HUES48 (cell line): ENCODE results near the gene MTHFSD.

Source experiments
- H3K27ac ChIP-seq: one replicate; pipeline ENCODE4 v1.7.0; 2013; ENCODE audit warnings: low read depth, low read length, inconsistent platforms
- H3K27me3 ChIP-seq: 2 replicates; pipeline ENCODE4 v1.6.1; 2013; ENCODE audit warnings: mild to moderate bottlenecking, low read length; ENCODE audit not compliant: control insufficient read depth, insufficient read depth
- H3K36me3 ChIP-seq: 2 replicates; pipeline ENCODE4 v1.6.1; 2013; ENCODE audit warnings: low read length; ENCODE audit not compliant: control insufficient read depth, insufficient read depth
- H3K4me1 ChIP-seq: 2 replicates; pipeline ENCODE4 v1.6.1; 2013; ENCODE audit warnings: mild to moderate bottlenecking, low read length; ENCODE audit not compliant: control insufficient read depth, insufficient read depth
- H3K4me3 ChIP-seq: 2 replicates; pipeline ENCODE4 v1.5.1; 2013; ENCODE audit warnings: mild to moderate bottlenecking, low read depth, low read length
- H3K9ac ChIP-seq: 2 replicates; pipeline ENCODE4 v1.6.1; 2013; ENCODE audit warnings: mild to moderate bottlenecking, low read depth, low read length, moderate library complexity
- H3K9me3 ChIP-seq: 2 replicates; pipeline ENCODE4 v1.6.1; 2013; ENCODE audit warnings: low read length; ENCODE audit not compliant: control insufficient read depth, insufficient read depth

MTHFSD gene

GRCh38 chr16:86580063-86580790 is 25.2 kb upstream of the MTHFSD start:
- peaks cover 90% of the 10 kb centered on the region for H3K27me3 ChIP-seq
- H3K27ac ChIP-seq: no peak overlapping the region
- H3K9ac ChIP-seq: no peak overlapping the region
- H3K4me3 ChIP-seq: peak overlapping the region; percentile 54; the same call in 1 of the 2 replicates
- H3K9me3 ChIP-seq: no peaks in the 10 kb centered on the region
- no peaks in the 10 kb centered on the region for H3K36me3 ChIP-seq
- peaks cover 27% of the 10 kb centered on the region for H3K4me1 ChIP-seq

GRCh38 chr16:86579268-86580062 is 24.4 kb upstream of the MTHFSD start:
- H3K27me3 ChIP-seq: peaks cover 94% of the 10 kb centered on the region
- H3K27ac ChIP-seq: no peak overlapping the region
- H3K4me1 ChIP-seq: peaks cover 30% of the 10 kb centered on the region
- H3K9me3 ChIP-seq: no peaks in the 10 kb centered on the region
- no peaks in the 10 kb centered on the region for H3K36me3 ChIP-seq
- no peak overlapping the region for H3K9ac ChIP-seq
- H3K4me3 ChIP-seq: peak overlapping the region; percentile 54

- Histone ChIP-seq H3K36me3 (no peaks in the 10 kb centered on the region), H3K4me3 (peak overlapping the region; percentile 54), H3K9me3 (no peaks in the 10 kb centered on the region), H3K27ac (no peak overlapping the region), H3K27me3 (peaks cover 99% of the 10 kb centered on the region), H3K4me1 (peaks cover 31% of the 10 kb centered on the region), H3K9ac (no peak overlapping the region)
Measured at GRCh38 chr16:86578611-86579267, 23.7 kb upstream of the MTHFSD start.

DNA sequence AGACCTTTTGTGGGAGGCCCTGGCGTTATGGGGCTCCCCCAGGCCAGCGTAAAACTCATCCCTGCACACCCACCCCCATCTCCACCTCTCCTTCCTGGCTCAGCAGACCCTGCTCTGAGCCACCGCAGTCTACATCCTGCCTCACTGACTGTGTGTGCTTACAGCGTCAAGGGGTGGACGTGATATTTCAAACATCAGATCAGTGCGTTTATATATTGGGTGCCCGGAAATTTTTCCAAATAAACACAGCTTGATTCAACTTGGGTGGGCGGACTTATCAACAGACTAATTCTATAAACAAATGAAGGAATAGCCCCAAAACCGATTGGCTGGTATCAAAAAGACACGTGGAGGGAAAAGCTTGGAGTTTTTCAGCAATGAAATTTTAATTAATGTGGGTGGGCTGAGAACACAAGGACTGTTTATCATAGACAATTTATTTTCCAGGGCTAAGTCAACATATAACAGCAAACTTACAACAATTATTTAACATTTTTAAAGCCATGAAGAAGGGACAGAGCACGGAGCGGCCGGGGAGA is 23.1 kb upstream of the MTHFSD start, which contains the start of gene FOXL1:
Gene FOXL1 (plus strand): TSS at position 489 of the 539 bp plus-strand sequence. CDS start 175 bp downstream, outside the sequence.
- peaks cover 37% of the 10 kb centered on the region for H3K4me1 ChIP-seq
- no peaks in the 10 kb centered on the region for H3K36me3 ChIP-seq
- H3K27ac ChIP-seq: no peak within 1 kb of the TSS
- peak within 1 kb of the TSS; percentile 63 for H3K4me3 ChIP-seq
- peaks cover 100% of the 10 kb centered on the region for H3K27me3 ChIP-seq
- H3K9me3 ChIP-seq: no peaks in the 10 kb centered on the region
- no peak within 1 kb of the TSS for H3K9ac ChIP-seq

DNA sequence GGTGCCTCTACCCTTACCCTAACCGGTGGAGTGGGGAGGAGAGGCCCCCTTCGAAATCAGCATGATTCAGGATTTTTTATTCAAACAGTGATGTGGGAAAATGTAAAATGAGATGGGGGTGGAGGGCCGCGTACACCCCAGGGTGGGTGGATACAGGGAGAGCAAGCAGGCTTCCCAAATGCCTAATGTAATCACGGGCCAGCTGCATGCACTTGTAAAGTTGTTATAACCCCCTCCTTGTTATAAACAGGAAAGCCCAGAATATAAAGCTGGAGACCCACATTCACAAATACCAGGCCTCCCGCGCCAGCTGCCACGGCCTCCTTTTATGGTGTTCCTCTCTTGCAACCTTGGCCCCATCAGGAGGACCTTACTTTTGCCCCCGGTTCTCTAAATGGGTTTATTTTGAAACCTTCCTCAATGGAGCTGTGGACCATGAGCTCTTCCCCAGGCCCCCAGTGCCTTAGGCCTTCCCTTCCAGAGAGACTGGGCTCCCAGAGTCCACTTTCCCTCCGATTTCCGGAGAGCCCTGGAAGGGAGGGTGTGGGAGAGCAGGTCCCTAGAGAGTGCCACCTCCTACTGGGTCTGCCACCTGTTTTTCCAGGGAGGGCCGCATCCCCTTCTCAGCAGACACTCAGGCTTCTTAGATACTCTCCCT is 22.4 kb upstream of the MTHFSD start:
- Histone ChIP-seq H3K9ac (no peak overlapping the region), H3K27me3 (peaks cover 100% of the 10 kb centered on the region), H3K9me3 (no peaks in the 10 kb centered on the region), H3K4me1 (peaks cover 44% of the 10 kb centered on the region), H3K4me3 (peak overlapping the region; percentile 63), H3K27ac (no peak overlapping the region), H3K36me3 (no peaks in the 10 kb centered on the region)

DNA sequence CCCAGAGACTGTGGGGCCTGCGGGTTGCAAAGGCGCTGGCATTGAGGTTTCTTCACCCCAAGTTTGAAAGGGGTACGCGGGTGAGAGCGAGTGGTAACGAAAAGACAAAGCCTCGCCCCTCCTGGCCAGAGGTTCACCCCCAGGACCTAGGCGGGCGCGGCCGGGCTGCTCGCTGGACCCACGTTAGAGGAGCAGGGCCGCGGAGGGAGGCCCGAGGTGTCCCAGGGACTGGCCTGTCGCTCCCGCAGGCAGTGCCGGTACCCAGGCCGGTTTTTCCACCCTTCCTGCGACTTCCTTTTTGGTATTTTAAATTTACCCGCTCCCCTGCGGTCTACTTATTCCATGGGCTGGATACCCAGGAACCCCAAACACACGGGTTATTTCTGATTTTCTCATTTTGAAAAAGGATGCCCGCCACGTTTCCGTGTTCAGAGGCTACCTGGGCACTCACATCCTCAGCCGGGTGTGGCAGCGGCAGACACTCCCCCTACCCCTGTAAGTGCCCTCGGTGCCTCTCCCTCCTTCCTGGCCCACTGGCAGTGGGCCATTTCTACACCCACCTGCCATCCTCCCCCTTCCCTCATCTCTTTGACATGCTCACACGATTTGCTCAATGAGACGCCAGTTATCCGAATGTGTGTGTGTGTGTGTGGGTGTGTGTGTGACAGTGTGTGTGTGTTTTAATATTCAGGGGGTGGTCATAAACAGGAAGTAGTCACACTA is 21.7 kb upstream of the MTHFSD start:
- Histone ChIP-seq H3K27me3 (peaks cover 100% of the 10 kb centered on the region), H3K9ac (no peak overlapping the region), H3K27ac (no peak overlapping the region), H3K36me3 (no peaks in the 10 kb centered on the region), H3K4me1 (peaks cover 45% of the 10 kb centered on the region), H3K4me3 (peak overlapping the region; percentile 63), H3K9me3 (no peaks in the 10 kb centered on the region)

- H3K9me3 ChIP-seq: no peaks in the 10 kb centered on the region
- H3K9ac ChIP-seq: no peak overlapping the region
- H3K4me3 ChIP-seq: peak overlapping the region; percentile 63
- no peak overlapping the region for H3K27ac ChIP-seq
- peaks cover 52% of the 10 kb centered on the region for H3K4me1 ChIP-seq
- H3K27me3 ChIP-seq: peaks cover 100% of the 10 kb centered on the region
- no peaks in the 10 kb centered on the region for H3K36me3 ChIP-seq
Measured at GRCh38 chr16:86575754-86576557, 20.9 kb upstream of the MTHFSD start.

GRCh38 chr16:86575095-86575685 is 20.2 kb upstream of the MTHFSD start:
- Histone ChIP-seq H3K9me3 (no peaks in the 10 kb centered on the region), H3K9ac (no peak overlapping the region), H3K36me3 (no peaks in the 10 kb centered on the region), H3K27ac (no peak overlapping the region), H3K4me3 (peak overlapping the region; percentile 63), H3K27me3 (peaks cover 100% of the 10 kb centered on the region), H3K4me1 (peaks cover 58% of the 10 kb centered on the region)

- Histone ChIP-seq H3K27ac (no peak overlapping the region), H3K36me3 (no peaks in the 10 kb centered on the region), H3K9me3 (no peaks in the 10 kb centered on the region), H3K27me3 (peaks cover 100% of the 10 kb centered on the region), H3K4me1 (peaks cover 53% of the 10 kb centered on the region), H3K4me3 (no peak overlapping the region), H3K9ac (no peak overlapping the region)
Measured at GRCh38 chr16:86574646-86575045, 19.6 kb upstream of the MTHFSD start.
